ENCODE measurements around the gene RAB17.
"Not testable (repeated sequence)": the region's sequence is repeated elsewhere in the genome, so short reads cannot be mapped to it uniquely, and the experiment has no call there.

RAB17 gene

GRCh38 chr2:237597196-237598145 is 6.9 kb upstream of the RAB17 start:
- no peak for DNase-seq

- DNase-seq = no peak
These were observed 6.1 kb upstream of the RAB17 start for GRCh38 chr2:237596520-237597195.

- DNase-seq = not testable (repeated sequence)
These were observed 5.4 kb upstream of the RAB17 start for GRCh38 chr2:237595829-237596519.

- DNase-seq = no peak
These were observed 4.0 kb upstream of the RAB17 start for GRCh38 chr2:237594514-237594871.

- DNase-seq = no peak
These were observed 3.2 kb upstream of the RAB17 start for GRCh38 chr2:237593596-237594320.

GRCh38 chr2:237593036-237593435 is 2.5 kb upstream of the RAB17 start:
- no peak for DNase-seq

- DNase-seq = no peak
These were observed 2.0 kb upstream of the RAB17 start for GRCh38 chr2:237592425-237592980.

GRCh38 chr2:237591141-237591881 is 777 bp upstream of the RAB17 start:
- peak; percentile 25 for DNase-seq

- DNase-seq = no peak
These were observed 2.4 kb downstream of the RAB17 start for GRCh38 chr2:237588044-237588696.

- DNase-seq = no peak
These were observed 4.8 kb downstream of the RAB17 start for GRCh38 chr2:237585590-237586221.

GRCh38 chr2:237583385-237584295 is 6.9 kb downstream of the RAB17 start:
- no peak for DNase-seq

GRCh38 chr2:237581751-237582746 is 8.5 kb downstream of the RAB17 start:
- DNase-seq = peak; percentile 68

GRCh38 chr2:237581326-237581725 is 9.2 kb downstream of the RAB17 start:
- no peak for DNase-seq

- DNase-seq = no peak
These were observed 12.3 kb downstream of the RAB17 start for GRCh38 chr2:237577956-237578870.

- no peak for DNase-seq
These were observed 13.1 kb downstream of the RAB17 start for GRCh38 chr2:237577458-237577857.

GRCh38 chr2:237576974-237577373 is 13.6 kb downstream of the RAB17 start:
- DNase-seq = no peak
